H9 (cell line): ENCODE results near the gene POLA1. TPM values are rescaled to one million over a fixed set of nuclear protein-coding genes. Genes with fewer than 3 reads are reported as not detected.
A peak's percentile ranks its signal among the peaks of the same experiment; 100 is the strongest.
"Not testable (repeated sequence)": the region's sequence is repeated elsewhere in the genome, so short reads cannot be mapped to it uniquely, and the experiment has no call there.

Experiments used
- DNase-seq: peaks from one replicate; pipeline ENCODE4 v3.0.0-alpha.2; 2017
- H2AFZ ChIP-seq: one replicate; pipeline ENCODE4 v1.6.1; 2013; ENCODE audit warnings: mild to moderate bottlenecking, low read length, control low read depth, moderate library complexity
- H2AK5ac ChIP-seq: 2 replicates; pipeline ENCODE4 v1.6.1; 2013; ENCODE audit warnings: low read length, control low read depth, mixed read lengths; ENCODE audit not compliant: insufficient read length
- H2BK120ac ChIP-seq: one replicate; pipeline ENCODE4 v1.6.1; 2013; ENCODE audit warnings: low read depth, mild to moderate bottlenecking, low read length, control low read depth, inconsistent platforms; ENCODE audit not compliant: poor library complexity, severe bottlenecking
- H2BK12ac ChIP-seq: 2 replicates; pipeline ENCODE4 v1.6.1; 2013; ENCODE audit warnings: low read length, control low read depth, mixed read lengths, low read depth; ENCODE audit not compliant: insufficient read length
- H2BK15ac ChIP-seq: 2 replicates; pipeline ENCODE4 v1.6.1; 2013; ENCODE audit warnings: low read depth, low read length, control low read depth
- H2BK20ac ChIP-seq: one replicate; pipeline ENCODE4 v1.6.1; 2013; ENCODE audit warnings: low read depth, mild to moderate bottlenecking, low read length, control low read depth, inconsistent platforms; ENCODE audit not compliant: poor library complexity, severe bottlenecking
- H2BK5ac ChIP-seq: 2 replicates; pipeline ENCODE4 v1.6.1; 2013; ENCODE audit warnings: low read length, control low read depth, mixed read lengths; ENCODE audit not compliant: insufficient read length
- H3K14ac ChIP-seq: 2 replicates; pipeline ENCODE4 v1.6.1; 2013; ENCODE audit warnings: low read length, control low read depth; ENCODE audit not compliant: insufficient read depth
- H3K18ac ChIP-seq: 2 replicates; pipeline ENCODE4 v1.6.1; 2013; ENCODE audit warnings: low read depth, mild to moderate bottlenecking, mixed read lengths, low read length, control low read depth; ENCODE audit not compliant: insufficient read length
- H3K23ac ChIP-seq: 2 replicates; pipeline ENCODE4 v1.6.1; 2013; ENCODE audit warnings: low read length, control low read depth, mixed read lengths, low read depth; ENCODE audit not compliant: insufficient read length
- H3K23me2 ChIP-seq: 2 replicates; pipeline ENCODE4 v1.6.1; 2013; ENCODE audit warnings: low read depth, mild to moderate bottlenecking, mixed read lengths, low read length, control low read depth; ENCODE audit not compliant: insufficient read length, poor library complexity, severe bottlenecking
- H3K27ac ChIP-seq: 2 replicates; pipeline ENCODE4 v1.5.1; 2013; ENCODE audit warnings: low read length, control low read depth, mixed read lengths, low read depth; ENCODE audit not compliant: insufficient read length
- H3K27me3 ChIP-seq: 2 replicates; pipeline ENCODE4 v1.6.1; 2013; ENCODE audit warnings: low read length, control low read depth, inconsistent platforms; ENCODE audit not compliant: insufficient read depth
- H3K4ac ChIP-seq: 2 replicates; pipeline ENCODE4 v1.6.1; 2013; ENCODE audit warnings: low read depth, mild to moderate bottlenecking, control low read depth, inconsistent platforms, low read length, moderate library complexity
- H3K4me1 ChIP-seq: 2 replicates; pipeline ENCODE4 v1.6.1; 2013; ENCODE audit warnings: low read length, control low read depth, inconsistent platforms; ENCODE audit not compliant: insufficient read depth
- H3K4me2 ChIP-seq: 2 replicates; pipeline ENCODE4 v1.6.1; 2013; ENCODE audit warnings: low read length, control low read depth, mixed read lengths; ENCODE audit not compliant: insufficient read length, insufficient read depth
- H3K56ac ChIP-seq: 2 replicates; pipeline ENCODE4 v1.6.1; 2013; ENCODE audit warnings: low read depth, mild to moderate bottlenecking, mixed read lengths, low read length, control low read depth; ENCODE audit not compliant: insufficient read length
- H3K79me1 ChIP-seq: 2 replicates; pipeline ENCODE4 v1.6.1; 2013; ENCODE audit warnings: low read depth, mild to moderate bottlenecking, moderate library complexity, low read length, control low read depth, inconsistent platforms; ENCODE audit not compliant: insufficient read depth, poor library complexity, severe bottlenecking
- H3K79me2 ChIP-seq: 2 replicates; pipeline ENCODE4 v1.6.1; 2013; ENCODE audit warnings: low read length, control low read depth, inconsistent platforms; ENCODE audit not compliant: insufficient read depth
- H3K9ac ChIP-seq: 2 replicates; pipeline ENCODE4 v1.6.1; 2013; ENCODE audit warnings: low read length, control low read depth, mixed read lengths; ENCODE audit not compliant: insufficient read length; ENCODE audit errors: extremely low read depth
- H3K9me3 ChIP-seq: one replicate; pipeline ENCODE4 v1.6.1; 2013; ENCODE audit warnings: low read depth, low read length, inconsistent platforms; ENCODE audit not compliant: control insufficient read depth
- H3T11ph ChIP-seq: one replicate; pipeline ENCODE4 v1.6.1; 2013; ENCODE audit warnings: mild to moderate bottlenecking, low read length, control low read depth, inconsistent platforms
- H4K20me1 ChIP-seq: one replicate; pipeline ENCODE4 v1.6.1; 2013; ENCODE audit not compliant: control insufficient read depth, insufficient read length, insufficient read depth
- H4K5ac ChIP-seq: 2 replicates; pipeline ENCODE4 v1.6.1; 2013; ENCODE audit warnings: low read depth, mild to moderate bottlenecking, mixed read lengths, low read length, control low read depth; ENCODE audit not compliant: insufficient read length
- H4K8ac ChIP-seq: replicated peaks from 2 replicates; pipeline ENCODE4 v1.6.1; 2013; ENCODE audit warnings: low read length, control low read depth, mixed read lengths, low read depth; ENCODE audit not compliant: insufficient read length
- H4K91ac ChIP-seq: 2 replicates; pipeline ENCODE4 v1.6.1; 2013; ENCODE audit warnings: low read depth, mild to moderate bottlenecking, moderate library complexity, mixed read lengths, low read length, control low read depth; ENCODE audit not compliant: insufficient read length
- H3K27ac Mint-ChIP-seq, 3 experiments: 2 replicates in 2 of 3; 3 replicates in 1 of 3; pipeline ENCODE4 v1.8.0; 2020 to 2021; ENCODE audit warnings: mixed read lengths in 3 of 3, mild to moderate bottlenecking in 1 of 3, moderate library complexity in 1 of 3
- H3K27me3 Mint-ChIP-seq: 2 replicates; pipeline ENCODE4 v1.8.0; 2021; ENCODE audit warnings: low read depth, mild to moderate bottlenecking, moderate library complexity, mixed read lengths
- H3K36me3 Mint-ChIP-seq, 3 experiments: 2 replicates in 2 of 3; 3 replicates in 1 of 3; pipeline ENCODE4 v1.8.0; 2020 to 2021; ENCODE audit warnings: low read depth in 3 of 3, mixed read lengths in 3 of 3; ENCODE audit not compliant: insufficient read depth in 1 of 3
- H3K4me1 Mint-ChIP-seq, 2 experiments: 2 replicates each; pipeline ENCODE4 v1.8.0; 2020; ENCODE audit warnings: mixed read lengths in 2 of 2
- H3K4me3 Mint-ChIP-seq, 2 experiments: 2 replicates in 1 of 2; 3 replicates in 1 of 2; pipeline ENCODE4 v1.8.0; 2020 to 2021; ENCODE audit warnings: mild to moderate bottlenecking in 2 of 2, mixed read lengths in 2 of 2, moderate library complexity in 1 of 2
- H3K9me3 Mint-ChIP-seq, 2 experiments: 2 replicates in 1 of 2; 3 replicates in 1 of 2; pipeline ENCODE4 v1.8.0; 2020; ENCODE audit warnings: mild to moderate bottlenecking in 2 of 2, mixed read lengths in 2 of 2, moderate library complexity in 1 of 2
- CTCF ChIP-seq: fragments of 200-600 bp; sonication (generic); conservative IDR thresholded peaks from 3 replicates; pipeline ENCODE4 v1.8.0; 2021; ENCODE audit warnings: antibody characterized with exemption, mild to moderate bottlenecking
- WGBS: extraction: QIAGEN DNeasy Blood & Tissue Kit; methylation state at CpG from one replicate; pipeline ENCODE4 v1.1.7; 2013; ENCODE audit warnings: missing lambda C conversion rate, low lambda C conversion rate, mixed read lengths; ENCODE audit not compliant: insufficient read length; ENCODE audit errors: extremely low coverage; 5-methylcytosine and 5-hydroxymethylcytosine counted together
- total RNA-seq: library from RNA; stranded (reverse); gene quantifications from 2 replicates; pipeline ENCODE4 v1.2.1, GENCODE V29; 2021

Gene POLA1
- total RNA-seq, 1 experiment from 2014 or later: 60.2 TPM

- Histone ChIP-seq H3K27ac (no peak overlapping the region), H2AK5ac (no peak overlapping the region), H3K27me3 (no peaks in the 10 kb centered on the region), H4K20me1 (no peaks in the 10 kb centered on the region), H3K18ac (no peak overlapping the region), H3K4ac (no peak overlapping the region), H2BK20ac (no peak overlapping the region), H3K9ac (no peak overlapping the region), H3K56ac (no peak overlapping the region), H2BK12ac (no peak overlapping the region), H3K79me2 (no peaks in the 10 kb centered on the region), H2BK120ac (no peak overlapping the region), H4K5ac (no peak overlapping the region), H2BK5ac (no peak overlapping the region), H3K23ac (no peak overlapping the region), H2AFZ (no peak overlapping the region), H3K9me3 (no peaks in the 10 kb centered on the region), H3K4me2 (no peak overlapping the region), H4K8ac (no peak overlapping the region), H3T11ph (no peak overlapping the region), H2BK15ac (no peak overlapping the region), H4K91ac (no peak overlapping the region), H3K79me1 (no peaks in the 10 kb centered on the region), H3K4me1 (0 out of 2 replicates have a peak, but pooled peaks cover 2% of the 10 kb centered on the region), H3K23me2 (no peaks in the 10 kb centered on the region), H3K14ac (no peak overlapping the region)
- no peaks in the 10 kb centered on the region for H3K9me3 Mint-ChIP-seq
- WGBS: no CpG with 5 or more reads among the region's 2 CpGs
- H3K27me3 Mint-ChIP-seq: no peaks in the 10 kb centered on the region
- H3K4me3 Mint-ChIP-seq: no peak overlapping the region
- peaks cover 0 to 4% (median 0%) of the 10 kb centered on the region in 3 experiments; a peak in 1 of 7 replicates for H3K36me3 Mint-ChIP-seq
- H3K4me1 Mint-ChIP-seq: peaks cover 0 to 6% of the 10 kb centered on the region in 2 experiments; a peak in 2 of 4 replicates
- peak overlapping the region in 1 of 3 experiments; percentile 52; a peak in 1 of 7 replicates for H3K27ac Mint-ChIP-seq
- no peak for TF ChIP-seq CTCF
- no peak for DNase-seq
These were observed 168.6 kb downstream of the POLA1 start for GRCh38 chrX:24862343-24862742.

GRCh38 chrX:24863779-24864178, 170.1 kb downstream of the POLA1 start:
- H3K27me3 Mint-ChIP-seq, H3K18ac ChIP-seq, H3K9me3 Mint-ChIP-seq: not testable (repeated sequence)

More at GRCh38 chrX:24863779-24864178, 170.1 kb downstream of the POLA1 start:
- H2AK5ac ChIP-seq, H3K23me2 ChIP-seq, H2BK5ac ChIP-seq, H3K79me1 ChIP-seq, H3K4me3 Mint-ChIP-seq, H4K8ac ChIP-seq, H3K27me3 ChIP-seq, H3K4me2 ChIP-seq, H3K36me3 Mint-ChIP-seq, H2BK15ac ChIP-seq, H2BK120ac ChIP-seq, H3K27ac Mint-ChIP-seq, H3T11ph ChIP-seq, H3K4me1 ChIP-seq, H4K5ac ChIP-seq, DNase-seq, H3K27ac ChIP-seq, H3K9me3 ChIP-seq, H3K4me1 Mint-ChIP-seq, H2BK20ac ChIP-seq, H4K20me1 ChIP-seq, H3K79me2 ChIP-seq, H3K9ac ChIP-seq, H3K56ac ChIP-seq, H3K14ac ChIP-seq, H4K91ac ChIP-seq, H2BK12ac ChIP-seq, H3K23ac ChIP-seq, H3K4ac ChIP-seq, H2AFZ ChIP-seq: not testable (repeated sequence)
- WGBS: no CpG with 5 or more reads among the region's 8 CpGs
